ENCODE results near the gene USF2. TPM values are rescaled to one million over a fixed set of nuclear protein-coding genes. Genes with fewer than 3 reads are reported as not detected.

USF2 gene
- total and polyA plus RNA-seq, 2 donors (not counting 1 experiment from before 2014, with no cell fraction given) = 53.8 to 74.9 TPM

- Histone ChIP-seq H3K4me3 (replicated peaks in 1 of 4; ENCODE audit: control extremely low read depth in 1 of 4, insufficient read depth in 1 of 4, low read depth in 3 of 4, low read length in 4 of 4) (no peak overlapping the region), H3K27me3 (ENCODE audit: control insufficient read depth, insufficient read depth, low read length) (peaks cover 7% of the 10 kb centered on the region), H3K9ac (ENCODE audit: insufficient read depth, low read length) (no peak overlapping the region), H3K4me1 (ENCODE audit: control insufficient read depth, extremely low read depth, insufficient read depth, low read length) (no peaks in the 10 kb centered on the region), H3K36me3 (ENCODE audit: control insufficient read depth, insufficient read depth, low read length) (no peaks in the 10 kb centered on the region), H3K9me3 (ENCODE audit: control insufficient read depth, insufficient read depth, low read depth, low read length) (no peaks in the 10 kb centered on the region), H3K4me2 (ENCODE audit: extremely low read depth, insufficient read depth, low read length) (no peak overlapping the region), H2AFZ (ENCODE audit: low read length) (no peak overlapping the region), H3K27ac (ENCODE audit: insufficient read depth, low read length) (no peak overlapping the region), H4K20me1 (ENCODE audit: control insufficient read depth, extremely low read depth, insufficient read depth, low read length) (no peaks in the 10 kb centered on the region), H3K79me2 (ENCODE audit: control insufficient read depth, insufficient read depth, low read length) (no peaks in the 10 kb centered on the region)
- DNase-seq (ENCODE audit: low read depth in 2 of 2) = no peak
- TF ChIP-seq EZH2 (IDR thresholded peaks at IDR 0.05; ENCODE audit: low read length, missing control alignments) = no peak
- TF ChIP-seq, protein P1, sequence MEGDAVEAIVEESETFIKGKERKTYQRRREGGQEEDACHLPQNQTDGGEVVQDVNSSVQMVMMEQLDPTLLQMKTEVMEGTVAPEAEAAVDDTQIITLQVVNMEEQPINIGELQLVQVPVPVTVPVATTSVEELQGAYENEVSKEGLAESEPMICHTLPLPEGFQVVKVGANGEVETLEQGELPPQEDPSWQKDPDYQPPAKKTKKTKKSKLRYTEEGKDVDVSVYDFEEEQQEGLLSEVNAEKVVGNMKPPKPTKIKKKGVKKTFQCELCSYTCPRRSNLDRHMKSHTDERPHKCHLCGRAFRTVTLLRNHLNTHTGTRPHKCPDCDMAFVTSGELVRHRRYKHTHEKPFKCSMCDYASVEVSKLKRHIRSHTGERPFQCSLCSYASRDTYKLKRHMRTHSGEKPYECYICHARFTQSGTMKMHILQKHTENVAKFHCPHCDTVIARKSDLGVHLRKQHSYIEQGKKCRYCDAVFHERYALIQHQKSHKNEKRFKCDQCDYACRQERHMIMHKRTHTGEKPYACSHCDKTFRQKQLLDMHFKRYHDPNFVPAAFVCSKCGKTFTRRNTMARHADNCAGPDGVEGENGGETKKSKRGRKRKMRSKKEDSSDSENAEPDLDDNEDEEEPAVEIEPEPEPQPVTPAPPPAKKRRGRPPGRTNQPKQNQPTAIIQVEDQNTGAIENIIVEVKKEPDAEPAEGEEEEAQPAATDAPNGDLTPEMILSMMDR (conservative IDR thresholded peaks at IDR 0.05 in 1 of 2, IDR thresholded peaks at IDR 0.05 in 1 of 2; ENCODE audit: low read depth in 1 of 2, low read length in 2 of 2) = no peak
These were observed 25.6 kb downstream of the USF2 start for GRCh38 chr19:35294328-35294727.

GRCh38 chr19:35294859-35295791, 26.4 kb downstream of the USF2 start:
- H3K4me3 ChIP-seq (replicated peaks in 1 of 4; ENCODE audit: control extremely low read depth in 1 of 4, insufficient read depth in 1 of 4, low read depth in 3 of 4, low read length in 4 of 4) = no peak overlapping the region
- H2AFZ ChIP-seq (ENCODE audit: low read length) = no peak overlapping the region
- TF ChIP-seq, protein P1 (conservative IDR thresholded peaks at IDR 0.05 in 1 of 2, IDR thresholded peaks at IDR 0.05 in 1 of 2; ENCODE audit: low read depth in 1 of 2, low read length in 2 of 2) = no peak
- TF ChIP-seq EZH2 (IDR thresholded peaks at IDR 0.05; ENCODE audit: low read length, missing control alignments) = no peak
- peaks cover 7% of the 10 kb centered on the region for H3K27me3 ChIP-seq (ENCODE audit: control insufficient read depth, insufficient read depth, low read length)
- no peak overlapping the region for H3K27ac ChIP-seq (ENCODE audit: insufficient read depth, low read length)
- H3K79me2 ChIP-seq (ENCODE audit: control insufficient read depth, insufficient read depth, low read length) = no peaks in the 10 kb centered on the region
- H3K36me3 ChIP-seq (ENCODE audit: control insufficient read depth, insufficient read depth, low read length) = no peaks in the 10 kb centered on the region
- H3K4me2 ChIP-seq (ENCODE audit: extremely low read depth, insufficient read depth, low read length) = no peak overlapping the region
- no peaks in the 10 kb centered on the region for H4K20me1 ChIP-seq (ENCODE audit: control insufficient read depth, extremely low read depth, insufficient read depth, low read length)
- DNase-seq (ENCODE audit: low read depth in 2 of 2) = no peak
- H3K9me3 ChIP-seq (ENCODE audit: control insufficient read depth, insufficient read depth, low read depth, low read length) = no peaks in the 10 kb centered on the region
- H3K4me1 ChIP-seq (ENCODE audit: control insufficient read depth, extremely low read depth, insufficient read depth, low read length) = no peaks in the 10 kb centered on the region
- no peak overlapping the region for H3K9ac ChIP-seq (ENCODE audit: insufficient read depth, low read length)

- no peak overlapping the region for H2AFZ ChIP-seq (ENCODE audit: low read length)
- H3K27ac ChIP-seq (ENCODE audit: insufficient read depth, low read length) = no peak overlapping the region
- no peak for TF ChIP-seq EZH2 (IDR thresholded peaks at IDR 0.05; ENCODE audit: low read length, missing control alignments)
- TF ChIP-seq, protein P1 (conservative IDR thresholded peaks at IDR 0.05 in 1 of 2, IDR thresholded peaks at IDR 0.05 in 1 of 2; ENCODE audit: low read depth in 1 of 2, low read length in 2 of 2) = no peak
- peaks cover 7% of the 10 kb centered on the region for H3K27me3 ChIP-seq (ENCODE audit: control insufficient read depth, insufficient read depth, low read length)
- H3K9ac ChIP-seq (ENCODE audit: insufficient read depth, low read length) = no peak overlapping the region
- H3K9me3 ChIP-seq (ENCODE audit: control insufficient read depth, insufficient read depth, low read depth, low read length) = no peaks in the 10 kb centered on the region
- H3K4me2 ChIP-seq (ENCODE audit: extremely low read depth, insufficient read depth, low read length) = no peak overlapping the region
- H3K4me1 ChIP-seq (ENCODE audit: control insufficient read depth, extremely low read depth, insufficient read depth, low read length) = no peaks in the 10 kb centered on the region
- no peak for DNase-seq (ENCODE audit: low read depth in 2 of 2)
- H3K79me2 ChIP-seq (ENCODE audit: control insufficient read depth, insufficient read depth, low read length) = no peaks in the 10 kb centered on the region
- no peaks in the 10 kb centered on the region for H4K20me1 ChIP-seq (ENCODE audit: control insufficient read depth, extremely low read depth, insufficient read depth, low read length)
- H3K4me3 ChIP-seq (replicated peaks in 1 of 4; ENCODE audit: control extremely low read depth in 1 of 4, insufficient read depth in 1 of 4, low read depth in 3 of 4, low read length in 4 of 4) = no peak overlapping the region
- H3K36me3 ChIP-seq (ENCODE audit: control insufficient read depth, insufficient read depth, low read length) = no peaks in the 10 kb centered on the region
These were observed 27.2 kb downstream of the USF2 start for GRCh38 chr19:35295792-35296462.
